Measurements from ENCODE around the gene ERFE.

DNA sequence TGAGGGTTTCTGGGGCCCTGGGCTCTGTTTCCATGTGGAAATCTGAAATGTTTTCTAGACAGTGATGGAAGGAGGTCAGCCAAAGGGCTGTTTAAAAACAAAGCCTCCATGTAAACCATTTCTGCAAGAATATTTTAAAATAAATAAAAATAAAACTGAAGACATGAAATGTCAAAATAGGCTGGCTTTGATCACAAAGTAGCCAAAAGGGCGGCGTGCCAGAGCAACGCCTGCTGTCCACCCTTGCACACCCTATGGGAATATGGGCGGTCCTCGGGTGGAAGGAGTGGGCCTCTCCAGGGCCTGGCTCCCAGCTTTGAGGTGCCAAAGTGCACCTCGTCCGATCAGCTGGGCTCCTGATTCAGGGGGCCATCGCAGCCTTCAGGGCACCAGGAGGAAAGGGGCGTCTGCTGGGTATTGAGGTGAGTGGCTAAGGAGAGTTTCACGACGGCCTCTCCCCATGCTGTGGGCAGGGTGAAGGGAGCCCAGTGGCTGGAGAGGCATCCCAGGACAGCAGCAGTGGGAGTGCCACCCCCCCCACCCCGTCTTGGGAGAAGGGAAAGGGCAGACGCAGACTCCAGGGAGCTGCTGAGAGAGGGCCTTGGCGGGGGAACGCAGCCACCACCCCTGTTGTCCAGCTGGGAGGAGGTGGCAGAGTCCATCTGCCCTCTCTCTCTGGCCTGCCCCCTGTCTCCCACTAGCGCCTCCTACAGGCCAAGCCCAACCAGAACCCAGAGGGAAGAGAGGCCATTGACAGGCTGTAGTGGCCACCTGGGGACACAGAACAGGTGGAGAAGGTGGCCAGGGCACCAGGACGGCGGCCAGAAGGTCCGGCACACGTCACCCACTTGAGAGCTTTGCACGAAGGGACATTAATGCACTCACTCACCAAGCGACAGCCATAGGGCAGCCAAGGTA, 5.7 kb upstream of the ERFE start:
- no peak for TF ChIP-seq EGR1 (IDR thresholded peaks at IDR 0.05)
- TF ChIP-seq TAF1 (IDR thresholded peaks at IDR 0.05; ENCODE audit: low read depth), result no peak
- TF ChIP-seq TCF12 (IDR thresholded peaks at IDR 0.05; ENCODE audit: low read depth), result no peak
- TF ChIP-seq, protein P1, sequence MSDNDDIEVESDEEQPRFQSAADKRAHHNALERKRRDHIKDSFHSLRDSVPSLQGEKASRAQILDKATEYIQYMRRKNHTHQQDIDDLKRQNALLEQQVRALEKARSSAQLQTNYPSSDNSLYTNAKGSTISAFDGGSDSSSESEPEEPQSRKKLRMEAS (IDR thresholded peaks at IDR 0.05), result no peak
- no peak for TF ChIP-seq EP300 (IDR thresholded peaks at IDR 0.05; ENCODE audit: borderline replicate concordance)
- TF ChIP-seq CEBPB (IDR thresholded peaks at IDR 0.05), result no peak
- TF ChIP-seq RAD21 (IDR thresholded peaks at IDR 0.05; ENCODE audit: low read depth), result no peak
- TF ChIP-seq REST (IDR thresholded peaks at IDR 0.05; ENCODE audit: low read depth), result no peak
- no peak for TF ChIP-seq YY1 (IDR thresholded peaks at IDR 0.05; ENCODE audit: low read depth)
- no peak for TF ChIP-seq FOXM1 (IDR thresholded peaks at IDR 0.05; ENCODE audit: borderline replicate concordance, low read depth)
- no peak for TF ChIP-seq NFIC (IDR thresholded peaks at IDR 0.05)
- no peak for TF ChIP-seq ZBTB7A (IDR thresholded peaks at IDR 0.05; ENCODE audit: low read depth)
- TF ChIP-seq, protein P2, sequence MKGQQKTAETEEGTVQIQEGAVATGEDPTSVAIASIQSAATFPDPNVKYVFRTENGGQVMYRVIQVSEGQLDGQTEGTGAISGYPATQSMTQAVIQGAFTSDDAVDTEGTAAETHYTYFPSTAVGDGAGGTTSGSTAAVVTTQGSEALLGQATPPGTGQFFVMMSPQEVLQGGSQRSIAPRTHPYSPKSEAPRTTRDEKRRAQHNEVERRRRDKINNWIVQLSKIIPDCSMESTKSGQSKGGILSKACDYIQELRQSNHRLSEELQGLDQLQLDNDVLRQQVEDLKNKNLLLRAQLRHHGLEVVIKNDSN (IDR thresholded peaks at IDR 0.05), result no peak
- no peak for TF ChIP-seq CREB1 (IDR thresholded peaks at IDR 0.05; ENCODE audit: low read depth)
